Neural cell (in vitro differentiated cells): ENCODE measurements around the gene HDAC4.

Experiments
- CTCF ChIP-seq: fragments of 450-650 bp; IDR thresholded peaks from 2 replicates; pipeline ENCODE4 v1.5.1; 2014; ENCODE audit warnings: antibody characterized with exemption, mild to moderate bottlenecking, moderate library complexity; ENCODE audit not compliant: poor library complexity, severe bottlenecking
- EP300 ChIP-seq: fragments of 450-650 bp; conservative IDR thresholded peaks from 2 replicates; pipeline ENCODE4 v1.6.1; 2014; ENCODE audit warnings: antibody characterized with exemption, mild to moderate bottlenecking, moderate library complexity; ENCODE audit not compliant: poor library complexity, severe bottlenecking

DNA sequence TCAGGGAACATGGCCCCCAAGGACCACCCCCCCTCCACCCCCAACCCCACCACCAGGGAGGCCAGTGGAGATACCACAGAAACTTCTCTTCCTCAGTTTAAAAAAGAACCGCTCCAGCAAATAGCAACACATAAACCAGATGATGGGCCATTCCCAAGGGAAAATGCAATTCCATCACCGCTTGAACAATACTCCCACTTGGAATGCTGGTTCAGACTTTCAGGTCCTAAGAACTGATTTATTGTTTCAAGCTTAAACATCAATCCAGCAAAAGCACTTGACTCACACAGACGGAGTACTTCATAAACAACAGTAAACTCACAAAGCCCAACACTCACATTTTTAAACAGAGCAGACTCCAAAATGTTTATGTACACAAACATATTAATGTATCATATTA lies 6.9 kb downstream of the HDAC4 start:
- no peak for TF ChIP-seq CTCF
- no peak for TF ChIP-seq EP300
